T-helper 1 cell (primary cell): ENCODE measurements around the gene FADS3.
"Not testable (repeated sequence)": the region's sequence is repeated elsewhere in the genome, so short reads cannot be mapped to it uniquely, and the experiment has no call there.

Source experiments
- DNase-seq, 5 donors: peaks; one replicate each; pipeline ENCODE4 v3.0.0-alpha.2; 2012 to 2020

Gene FADS3

DNA sequence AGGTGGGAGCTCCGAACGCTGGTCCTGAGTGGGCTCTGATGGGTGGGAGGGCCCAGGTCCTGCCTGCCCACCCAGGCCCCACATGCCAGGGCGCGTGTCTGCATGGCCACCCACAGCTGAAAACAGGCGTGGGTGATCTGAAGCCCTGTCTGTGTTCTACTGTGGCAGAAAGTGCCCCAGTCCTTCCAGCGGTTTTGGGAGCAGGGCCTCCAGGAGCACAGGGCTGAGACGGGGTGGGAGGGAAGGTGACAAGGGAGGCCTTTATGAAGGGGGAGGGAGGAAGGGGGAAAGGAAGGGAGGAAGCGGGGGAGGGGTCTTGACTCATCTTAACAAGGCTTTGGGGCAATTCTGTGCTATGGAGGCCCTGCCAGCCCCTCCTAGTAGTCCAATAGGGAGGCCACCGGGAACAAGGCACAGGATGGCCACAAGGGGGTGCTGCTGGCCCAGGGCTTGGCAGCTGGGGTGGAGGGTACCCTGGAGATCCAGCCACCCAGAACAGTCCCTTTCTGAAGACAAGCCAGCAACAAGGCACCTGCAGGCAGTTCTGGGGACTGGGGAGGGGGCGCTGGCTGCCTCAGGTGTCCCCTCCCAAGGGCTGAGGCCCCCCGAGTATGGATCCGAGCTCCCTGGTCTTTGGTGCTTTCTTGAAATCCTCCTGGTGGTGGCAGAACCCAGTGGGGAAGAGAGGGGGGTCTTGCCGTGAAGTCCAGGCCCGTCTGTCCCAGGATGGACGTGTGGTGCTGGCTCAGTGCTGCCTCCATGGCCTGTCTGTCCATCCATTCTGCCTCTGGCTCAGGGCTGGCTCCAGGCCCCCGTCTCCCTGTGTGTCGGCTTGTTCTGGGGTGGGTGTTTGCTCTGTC, 6.3 kb upstream of the FADS3 start:
- DNase-seq = peak; percentile 42 to 70 (median 61)

DNA sequence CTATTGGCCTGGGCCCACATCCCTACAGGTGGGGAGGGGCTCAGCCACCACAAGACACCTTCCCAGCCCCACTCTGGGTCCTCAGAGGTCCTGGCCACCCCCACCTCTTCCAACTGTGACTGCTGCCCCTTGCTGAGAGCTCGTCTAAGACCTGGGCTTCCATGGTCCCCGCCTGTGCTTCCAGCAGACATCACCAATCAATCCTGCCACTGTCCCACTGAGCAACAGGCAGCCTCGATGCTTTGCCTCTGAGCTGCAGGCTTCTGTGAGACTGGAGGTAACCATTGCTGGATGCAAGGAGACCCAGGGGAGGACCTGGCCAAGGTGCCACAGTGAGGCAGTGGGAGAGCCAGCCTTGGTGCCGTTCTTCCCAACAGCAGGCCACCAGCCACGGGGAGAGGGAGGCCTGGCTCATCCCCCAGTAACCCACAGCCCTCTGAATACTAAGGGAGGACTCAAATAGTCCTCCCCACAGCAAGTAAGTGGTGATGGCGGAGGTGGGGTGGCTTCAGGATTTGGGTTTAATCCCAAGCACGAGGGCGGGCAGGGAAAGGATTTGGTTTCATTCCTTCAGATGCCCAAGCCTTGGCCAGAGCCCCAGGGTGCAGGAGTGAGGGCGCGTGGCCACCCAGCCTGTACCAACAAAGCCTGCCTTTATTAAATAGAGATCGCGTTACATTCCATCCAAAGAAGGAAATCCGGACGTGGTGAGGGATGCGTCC, 5.5 kb upstream of the FADS3 start:
- no peak for DNase-seq

DNA sequence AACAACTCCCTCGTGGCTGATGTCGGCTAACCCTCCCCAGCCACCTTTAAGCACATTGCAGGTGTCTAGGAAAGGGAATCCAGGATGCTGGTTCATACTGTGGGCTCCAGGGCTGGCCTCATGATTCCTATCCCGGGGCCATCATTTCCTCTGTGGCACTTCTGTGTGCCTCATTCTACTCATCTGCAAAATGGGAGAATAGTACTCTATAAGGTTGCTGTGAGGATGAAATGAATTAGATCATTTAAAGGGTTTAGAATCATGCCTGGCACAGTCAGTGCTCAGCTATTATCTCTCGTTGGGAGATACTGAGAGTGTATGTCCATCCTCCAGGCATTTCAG, 4.3 kb upstream of the FADS3 start:
- no peak for DNase-seq

DNA sequence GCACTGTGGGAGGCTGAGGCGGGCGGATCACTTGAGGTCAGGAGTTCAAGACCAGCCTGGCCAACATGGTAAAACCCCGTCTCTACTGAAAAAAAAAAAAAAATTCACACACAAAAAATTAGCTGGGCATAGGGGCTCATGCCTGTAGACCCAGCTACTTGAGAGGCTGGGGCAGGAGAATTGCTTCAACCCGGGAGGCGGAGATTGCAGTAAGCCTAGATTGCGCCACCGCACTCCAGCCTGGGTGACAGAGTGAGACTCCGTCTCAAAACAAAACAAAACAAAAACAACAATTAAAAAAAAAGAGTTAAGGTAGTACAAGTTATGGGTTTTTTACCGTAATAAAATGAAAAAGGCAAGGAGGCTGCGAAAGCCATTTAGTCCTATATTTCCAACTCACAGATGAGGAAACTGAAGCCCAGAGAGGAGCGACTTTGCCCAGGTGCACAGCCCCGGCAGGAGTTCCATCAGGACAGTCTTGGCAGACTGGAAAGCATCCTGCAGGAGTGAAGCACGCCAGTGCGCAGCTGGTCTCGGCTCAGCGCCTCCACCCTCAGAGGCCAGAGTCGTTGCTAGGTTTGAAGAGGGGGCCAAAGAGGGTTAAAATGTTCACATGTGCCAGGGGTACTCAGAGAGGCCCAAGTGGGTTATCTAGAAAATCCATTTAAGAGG, 3.8 kb upstream of the FADS3 start:
- no peak for DNase-seq

DNA sequence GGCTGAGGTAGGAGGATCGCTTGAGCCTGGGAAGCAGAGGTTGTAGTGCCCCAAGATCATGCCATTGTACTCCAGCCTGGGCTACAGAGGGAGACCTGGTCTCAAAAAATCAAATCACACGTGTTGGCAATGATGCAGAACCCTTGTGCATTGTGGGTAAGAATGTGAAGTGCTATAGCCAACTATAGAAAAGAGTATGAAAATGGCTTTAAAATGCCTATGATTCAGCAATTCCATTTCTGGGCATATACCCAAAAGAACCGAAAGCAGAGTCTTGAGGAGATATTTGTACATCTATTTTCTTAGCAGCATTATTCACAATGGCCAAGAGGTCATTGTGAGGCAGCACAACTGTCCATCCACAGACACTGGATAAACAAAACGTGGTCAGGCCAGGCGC, 2.6 kb upstream of the FADS3 start:
- no peak for DNase-seq

DNA sequence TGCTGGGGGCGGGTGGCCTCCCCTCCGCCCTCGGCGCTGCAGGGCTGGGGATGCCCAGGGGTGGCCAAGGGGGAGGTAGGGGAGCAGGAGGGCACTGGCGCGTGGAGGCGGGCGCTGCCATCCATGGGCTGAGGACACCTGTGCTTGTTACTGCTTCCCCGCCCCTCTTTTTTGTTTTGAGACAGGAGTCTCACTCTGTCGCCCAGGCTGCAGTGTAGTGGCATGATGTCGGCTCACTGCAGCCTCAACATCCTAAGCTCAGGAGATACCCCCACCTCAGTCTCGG, 683 bp upstream of the FADS3 start:
- no peak for DNase-seq

DNA sequence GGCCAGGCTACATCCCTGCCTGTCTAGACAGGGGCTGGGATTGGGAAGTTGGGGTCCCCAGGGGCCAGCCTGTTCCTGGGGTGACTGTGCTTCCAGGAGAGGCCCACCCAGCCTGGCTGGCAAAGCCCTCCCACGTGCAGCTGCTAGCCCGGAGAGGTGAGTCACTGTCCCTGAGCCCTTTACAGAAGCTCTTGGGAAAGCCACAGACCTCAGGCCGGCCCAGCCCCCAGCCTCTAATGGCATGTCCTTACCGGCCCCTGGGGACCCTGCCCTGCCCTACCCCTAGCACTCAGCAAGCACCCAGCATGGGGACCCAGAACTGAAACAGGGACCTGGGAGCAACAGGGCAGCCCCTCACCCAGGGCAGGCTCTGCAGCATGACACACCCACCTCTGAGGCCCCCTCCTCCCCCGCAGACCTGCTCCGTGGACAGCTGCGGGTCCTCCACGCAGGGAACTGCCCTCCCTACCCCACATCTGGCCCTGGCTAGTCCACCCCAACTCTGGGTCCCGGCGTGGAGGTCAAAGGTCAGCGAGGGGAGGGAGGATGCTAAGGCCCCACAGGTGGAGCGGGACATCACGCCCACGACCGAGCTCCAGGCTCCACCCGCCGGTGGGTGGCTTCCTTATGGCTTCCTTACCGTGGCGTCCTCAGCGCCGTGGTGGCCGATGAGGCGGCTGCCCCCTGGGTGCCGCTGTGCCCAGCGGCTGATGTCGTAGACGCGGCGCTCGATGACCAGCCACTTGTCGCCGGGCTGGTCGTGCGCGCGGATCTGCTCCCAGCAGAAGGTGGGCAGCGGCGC, 615 bp downstream of the FADS3 start:
- DNase-seq = peak in 3 of 5 donors; percentile 18 to 36 (median 24)

DNA sequence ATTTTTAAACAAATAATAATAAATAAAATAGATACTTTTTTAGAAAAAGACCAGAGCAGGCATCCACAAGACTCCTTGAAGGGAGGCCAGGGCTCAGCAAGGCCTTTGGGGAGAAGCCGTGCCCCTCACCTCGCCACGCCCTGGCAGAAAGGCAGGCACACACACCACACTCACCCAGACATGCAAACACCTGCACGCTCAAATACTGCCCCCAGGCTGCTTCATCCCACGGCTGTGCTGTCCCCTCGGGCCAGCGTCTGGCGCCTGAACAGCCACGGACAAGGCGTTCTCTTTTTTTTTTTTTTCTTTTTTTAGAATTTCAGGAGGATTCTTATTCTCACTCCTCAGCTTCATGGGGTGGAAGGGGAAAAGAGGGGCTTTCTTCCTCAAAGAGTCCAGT, 1.5 kb downstream of the FADS3 start:
- no peak for DNase-seq

DNA sequence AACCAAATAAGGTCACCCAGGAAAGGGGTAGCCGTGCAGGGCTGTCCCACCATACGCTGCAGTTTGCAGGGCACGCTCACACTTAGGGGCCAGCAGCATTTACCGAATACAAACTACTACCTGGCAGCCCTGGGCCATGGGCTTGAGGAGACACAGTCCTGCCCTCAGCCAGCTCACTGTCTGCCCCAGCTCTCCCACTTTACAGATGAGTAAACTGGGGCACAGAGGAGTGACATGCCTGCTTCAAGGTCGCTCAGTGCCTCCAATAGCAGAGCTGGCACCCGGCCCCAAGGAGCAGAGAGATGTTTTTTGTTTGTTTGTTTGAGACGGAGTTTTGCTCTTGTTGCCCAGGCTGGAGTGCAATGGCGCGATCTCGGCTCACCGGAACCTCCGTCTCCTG, 2.8 kb downstream of the FADS3 start:
- no peak for DNase-seq

DNA sequence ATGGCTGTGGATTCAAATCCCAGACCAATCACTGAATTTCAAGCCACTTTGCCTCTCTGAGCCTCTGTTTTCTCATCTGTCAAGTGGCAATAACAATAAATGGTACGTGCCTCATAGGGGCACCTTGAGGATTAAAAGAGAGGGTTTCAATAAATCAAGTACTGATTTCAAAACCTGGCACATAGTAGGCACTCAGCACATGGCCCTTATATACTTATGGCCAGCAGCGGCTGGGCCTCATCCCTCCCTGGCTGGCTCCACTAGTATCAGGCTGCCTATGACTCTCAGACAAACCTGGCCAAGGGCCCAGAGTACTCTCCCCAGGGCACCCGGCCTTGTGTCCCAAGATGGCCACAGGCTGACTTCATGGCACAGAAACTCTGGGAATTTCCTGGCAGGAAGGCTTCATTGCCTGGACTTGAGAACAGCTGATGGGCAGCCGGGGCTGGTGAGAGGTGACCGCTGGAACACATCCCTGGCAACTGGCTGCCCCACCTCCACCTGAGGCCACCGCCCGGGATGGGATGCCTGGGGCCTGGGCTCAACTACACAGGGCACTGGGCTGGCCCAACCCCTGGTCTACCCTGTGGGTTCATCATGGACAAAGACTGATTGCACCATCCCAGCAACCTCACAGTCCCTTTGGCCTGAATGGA, 3.4 kb downstream of the FADS3 start:
- no peak for DNase-seq

DNA sequence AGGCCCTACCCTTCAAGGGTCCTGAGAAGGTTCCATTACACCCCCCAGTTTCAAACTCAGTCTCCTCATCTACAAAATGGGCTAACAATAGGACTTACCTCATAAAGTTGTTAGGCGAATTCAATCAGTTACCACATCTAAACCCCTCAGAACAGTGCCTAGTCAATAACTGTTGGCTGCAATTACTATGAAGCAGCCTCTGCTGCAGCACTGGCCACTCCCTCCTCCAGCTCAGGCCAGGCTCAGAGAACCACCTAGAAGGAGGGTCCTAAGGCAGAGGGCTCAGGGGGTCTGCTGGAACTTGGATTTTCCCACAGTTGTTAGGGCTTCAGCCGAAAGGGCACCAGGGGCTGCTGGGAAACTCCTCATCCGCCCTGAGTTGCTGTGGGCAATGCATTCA, 4.7 kb downstream of the FADS3 start:
- no peak for DNase-seq

DNA sequence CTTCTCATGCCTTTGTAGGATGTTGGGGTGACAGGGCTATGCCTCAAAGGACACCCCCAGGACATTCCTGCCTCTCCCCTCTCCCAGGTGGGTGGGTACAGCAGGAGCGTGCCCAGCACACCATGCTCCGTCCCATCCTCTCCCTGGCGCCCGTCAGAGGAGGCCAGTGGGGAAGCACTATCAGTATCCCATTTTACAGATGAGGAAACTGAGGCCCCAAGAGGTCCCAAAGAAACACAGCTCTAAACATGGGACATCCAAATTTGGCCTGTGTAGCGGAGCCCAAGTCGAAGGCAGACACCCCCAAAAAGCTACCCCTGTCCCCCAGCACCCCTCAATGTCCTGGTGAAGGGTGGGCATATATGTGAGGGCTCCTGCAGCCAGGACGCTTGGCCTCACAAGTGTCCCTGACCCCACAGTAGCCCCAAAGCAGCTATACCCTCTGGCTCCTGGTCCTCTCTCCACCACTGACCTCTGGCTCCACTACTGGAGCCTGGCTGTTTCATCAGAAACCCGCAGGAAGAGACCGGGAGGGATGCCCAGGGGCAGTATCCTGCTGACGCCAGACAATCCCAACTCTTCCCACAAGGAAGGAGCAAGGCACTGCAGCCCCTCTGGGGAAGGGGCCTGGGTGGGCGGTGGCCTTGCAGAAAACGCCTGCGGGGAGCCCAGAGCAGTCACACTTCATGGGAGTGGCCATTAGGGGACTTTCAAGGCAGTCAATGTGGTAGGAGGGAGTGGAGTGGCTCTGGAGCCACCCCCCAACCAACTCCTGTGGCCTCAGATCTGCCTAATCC, 5.4 kb downstream of the FADS3 start:
- DNase-seq = no peak

DNA sequence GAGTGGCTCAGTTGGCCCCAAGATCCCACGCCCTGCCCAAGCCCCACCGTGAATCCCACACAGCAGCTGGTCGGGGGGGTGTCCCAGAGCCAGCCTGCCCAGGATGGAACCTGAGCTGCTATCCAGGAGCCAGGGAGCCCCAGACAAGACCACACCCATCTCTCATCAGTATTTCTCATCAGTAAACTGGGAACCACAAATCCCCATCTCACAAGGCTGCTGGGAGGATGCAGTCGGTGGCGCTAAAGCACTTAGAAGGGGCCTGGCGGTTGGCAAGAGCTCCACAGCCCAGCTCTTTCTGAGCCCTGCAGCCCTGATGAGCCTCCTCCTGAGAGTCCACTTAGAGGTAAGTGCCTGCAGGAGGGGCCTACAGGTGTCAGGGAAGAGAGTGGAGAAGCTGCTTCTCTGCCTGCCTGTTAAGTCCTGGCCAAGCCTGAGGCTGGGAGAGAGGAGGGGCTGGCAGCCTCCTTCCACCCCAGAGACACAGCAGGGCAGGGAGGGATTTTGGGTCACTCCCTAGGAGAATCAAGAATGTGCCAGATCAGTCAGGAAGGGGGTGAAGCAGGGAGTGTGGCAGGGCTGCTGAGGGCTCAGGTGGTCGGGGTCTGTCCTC, 6.1 kb downstream of the FADS3 start:
- no peak for DNase-seq

DNA sequence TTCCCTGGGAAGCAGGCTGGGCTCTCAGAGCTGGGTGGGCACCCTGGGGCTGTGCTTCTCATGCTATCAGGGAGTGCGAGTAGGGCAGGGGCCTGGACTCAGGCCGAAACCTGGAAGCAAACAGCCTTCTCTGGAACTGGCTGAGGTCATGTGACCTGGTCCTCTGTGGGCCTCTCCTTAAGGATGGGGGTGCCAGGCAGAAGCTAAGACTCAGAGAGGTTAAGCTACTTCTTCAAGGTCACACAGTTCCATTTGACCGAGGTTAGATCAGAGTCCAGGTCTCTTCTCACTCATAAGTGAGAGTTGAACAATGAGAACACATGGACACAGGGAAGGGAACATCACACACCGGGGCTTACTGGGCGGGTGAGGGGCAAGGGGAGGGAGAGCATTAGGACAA, 7.4 kb downstream of the FADS3 start:
- no peak for DNase-seq

DNA sequence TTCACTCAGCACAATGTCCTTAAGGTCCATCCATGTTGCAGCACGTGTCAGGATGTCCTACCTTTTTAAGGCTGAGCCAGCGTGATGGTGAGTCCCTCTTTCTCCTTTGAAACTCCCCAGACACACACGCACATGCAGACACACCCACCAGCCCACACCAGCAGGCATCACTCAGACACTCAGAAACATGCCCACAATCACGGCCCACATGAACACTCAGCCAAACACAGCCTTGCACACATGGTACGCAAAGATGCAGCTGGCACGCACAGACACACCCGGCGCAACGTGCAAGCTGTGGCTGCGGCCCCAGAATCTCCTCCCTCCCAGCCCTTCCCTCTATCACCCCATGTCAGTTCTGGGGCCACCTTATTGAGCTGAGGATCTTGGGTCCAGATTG, 8.0 kb downstream of the FADS3 start:
- DNase-seq = no peak

DNA sequence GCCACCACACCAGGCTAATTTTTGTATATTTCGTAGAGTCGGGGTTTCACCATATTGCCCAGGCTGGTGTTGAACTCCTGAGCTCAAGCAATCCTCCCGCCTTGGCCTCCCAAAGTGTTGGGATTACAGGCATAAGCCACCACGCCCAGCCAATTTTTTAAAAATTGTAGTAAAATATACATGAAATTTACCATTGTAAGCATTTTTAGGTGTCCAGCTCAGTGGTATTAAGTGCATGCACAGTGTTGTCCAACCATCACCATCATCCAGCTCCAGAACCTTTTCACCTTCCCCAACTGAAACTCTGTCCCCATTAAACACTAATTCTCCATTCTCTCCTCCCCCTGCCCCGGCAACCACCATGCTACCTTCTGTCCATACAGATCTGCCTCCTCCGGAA, 8.5 kb downstream of the FADS3 start:
- no peak for DNase-seq

DNA sequence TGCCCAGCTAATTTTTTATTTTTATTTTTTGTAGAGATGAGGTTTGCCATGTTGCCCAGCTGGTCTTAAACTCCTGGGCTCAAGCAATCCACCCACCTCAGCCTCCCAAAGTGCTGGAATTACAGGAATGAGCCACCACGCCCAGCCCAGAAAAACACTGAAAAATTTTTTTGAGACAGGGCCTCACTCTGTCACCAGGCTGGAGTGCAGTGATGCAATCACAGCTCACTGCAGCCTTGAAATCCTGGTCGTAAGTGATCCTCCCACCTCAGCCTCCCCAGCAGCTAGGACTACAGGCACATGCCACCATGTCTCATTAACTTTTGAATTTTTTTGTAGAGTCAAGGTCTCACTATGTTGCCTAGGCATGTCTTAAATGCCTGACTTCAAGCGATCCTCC, 9.1 kb downstream of the FADS3 start:
- DNase-seq = not testable (repeated sequence)

DNA sequence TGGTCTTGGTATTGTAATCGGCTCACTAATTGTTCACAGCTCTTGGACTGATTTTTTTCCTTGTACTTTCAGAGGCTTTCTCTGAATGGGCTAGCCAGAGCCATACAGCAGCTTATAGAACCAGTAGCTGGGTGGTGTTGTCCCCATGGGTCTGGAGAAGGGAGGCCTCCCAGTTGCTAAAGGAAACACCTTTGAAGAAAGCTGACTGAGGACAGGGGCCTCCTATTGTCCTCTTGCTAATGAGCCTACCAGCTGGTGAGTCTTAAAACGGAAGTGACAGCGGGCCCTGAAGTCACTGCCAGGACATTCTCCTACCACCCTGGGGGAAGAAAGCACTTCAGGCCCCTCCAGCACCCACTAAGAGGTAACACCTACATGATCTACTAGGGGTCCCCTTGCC, 9.9 kb downstream of the FADS3 start:
- DNase-seq = no peak

DNA sequence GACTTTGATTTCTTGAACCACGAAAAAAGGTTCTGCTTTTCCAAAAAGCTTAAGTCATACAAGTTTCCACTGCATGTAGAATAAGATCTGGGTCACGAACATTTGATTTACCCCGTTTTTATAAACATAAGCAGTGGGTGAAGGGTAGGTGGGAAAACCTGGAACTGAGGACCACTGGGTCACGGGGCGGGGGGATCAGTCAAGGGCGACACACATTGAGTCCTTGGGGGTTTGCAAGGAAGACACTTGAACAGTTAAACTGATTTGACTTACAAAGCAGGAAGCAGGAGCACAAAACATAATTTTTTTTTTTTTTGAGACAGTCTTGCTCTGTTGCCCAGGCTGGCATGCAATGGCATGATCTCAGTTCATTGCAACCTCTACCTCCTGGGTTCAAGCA, 10.9 kb downstream of the FADS3 start:
- DNase-seq = no peak

DNA sequence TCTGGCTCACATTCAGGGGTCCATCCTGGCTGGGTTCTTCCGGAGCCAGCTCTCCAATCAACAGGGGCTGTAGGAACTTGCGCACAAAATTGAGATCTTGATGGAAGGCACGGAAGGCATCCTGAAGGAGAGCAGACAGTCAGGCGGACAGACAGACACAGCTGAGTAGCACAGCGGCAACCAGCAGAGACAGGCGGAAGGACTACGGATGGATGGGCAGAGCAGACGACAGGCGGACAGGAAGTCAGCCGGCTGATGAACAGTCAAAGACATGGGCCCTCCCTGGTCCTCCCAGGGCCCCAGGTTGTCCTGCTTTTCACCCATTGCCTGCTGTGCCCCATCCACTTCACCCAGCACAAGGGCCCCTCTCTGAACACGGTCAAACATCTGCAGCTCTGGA, 11.3 kb downstream of the FADS3 start:
- DNase-seq = no peak

DNA sequence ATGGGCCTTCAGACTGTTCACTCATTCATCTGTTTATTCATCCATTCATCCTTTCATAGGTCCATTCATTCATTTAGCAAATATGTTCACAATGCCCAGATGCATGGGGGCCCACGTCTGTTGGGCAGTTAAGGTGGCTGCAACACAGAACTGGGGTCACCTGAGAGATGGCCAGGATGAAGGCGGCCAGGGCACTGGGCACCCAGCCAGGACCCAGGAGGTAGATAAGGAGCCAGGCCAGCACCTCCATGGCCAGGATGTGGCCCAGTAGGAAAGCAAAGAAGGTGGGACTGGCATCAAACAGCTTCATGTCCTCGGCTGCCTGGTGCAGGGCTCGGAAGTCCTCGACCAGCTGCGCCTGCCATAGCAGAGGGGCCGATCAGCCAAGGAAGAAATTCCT, 12.2 kb downstream of the FADS3 start:
- no peak for DNase-seq

DNA sequence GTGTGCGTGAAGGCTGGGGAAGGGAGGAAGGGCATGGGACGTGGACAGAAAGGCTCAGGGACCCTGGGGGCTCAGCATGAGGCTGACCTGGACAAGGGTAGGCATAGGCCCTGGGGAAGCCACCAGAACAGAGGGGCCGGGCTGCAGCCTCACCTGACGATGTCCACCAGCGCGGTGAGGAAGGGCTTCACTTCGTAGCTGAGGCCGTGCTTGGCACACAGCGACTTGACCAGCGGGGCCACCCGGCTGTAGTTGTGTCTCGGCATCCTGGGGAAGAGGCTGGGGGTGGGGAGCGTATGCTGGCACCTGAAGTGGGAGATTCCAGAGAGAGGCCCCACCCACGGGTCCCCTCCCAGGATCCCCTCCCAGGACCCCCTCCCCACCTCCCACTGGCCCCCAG, 15.6 kb downstream of the FADS3 start:
- no peak for DNase-seq
